ENCODE data around the gene SRPK3. TPM values are rescaled to one million over a fixed set of nuclear protein-coding genes. Genes with fewer than 3 reads are reported as not detected.

SRPK3 gene
- polyA plus RNA-seq, 1 donor (not counting 4 experiments of a cell fraction or from before 2014, with no cell fraction given) = 0.10 TPM

DNA sequence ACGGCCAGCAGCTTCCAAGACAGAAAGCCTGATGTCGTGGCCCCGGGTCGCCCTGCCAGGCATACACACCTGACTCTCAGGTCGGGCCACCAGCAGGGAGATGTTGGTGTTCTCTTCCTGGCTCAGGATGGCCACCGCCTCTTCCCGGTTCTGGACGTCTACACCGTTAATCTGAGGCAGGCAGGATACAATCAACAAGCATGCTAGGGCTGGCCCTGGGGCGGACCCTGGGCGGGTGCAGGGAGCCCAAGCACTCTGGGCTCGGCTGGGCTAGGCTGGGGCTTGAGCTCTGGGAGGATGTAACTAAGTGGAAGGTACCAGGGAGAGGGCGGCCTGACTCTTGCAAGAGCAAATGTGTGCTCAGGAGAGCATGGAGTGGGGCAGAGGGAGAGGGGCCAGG, 24.6 kb downstream of the SRPK3 start:
- no peak overlapping the region for H3K9ac ChIP-seq (ENCODE audit: control insufficient read depth, extremely low read depth, insufficient read depth, low read length)
- H3K36me3 ChIP-seq (ENCODE audit: control insufficient read depth in 2 of 2, extremely low read depth in 1 of 2, insufficient read depth in 2 of 2, low read length in 2 of 2) = no peaks in the 10 kb centered on the region
- TF ChIP-seq EZH2 (IDR thresholded peaks at IDR 0.05; ENCODE audit: low read length) = no peak
- TF ChIP-seq, protein P1, sequence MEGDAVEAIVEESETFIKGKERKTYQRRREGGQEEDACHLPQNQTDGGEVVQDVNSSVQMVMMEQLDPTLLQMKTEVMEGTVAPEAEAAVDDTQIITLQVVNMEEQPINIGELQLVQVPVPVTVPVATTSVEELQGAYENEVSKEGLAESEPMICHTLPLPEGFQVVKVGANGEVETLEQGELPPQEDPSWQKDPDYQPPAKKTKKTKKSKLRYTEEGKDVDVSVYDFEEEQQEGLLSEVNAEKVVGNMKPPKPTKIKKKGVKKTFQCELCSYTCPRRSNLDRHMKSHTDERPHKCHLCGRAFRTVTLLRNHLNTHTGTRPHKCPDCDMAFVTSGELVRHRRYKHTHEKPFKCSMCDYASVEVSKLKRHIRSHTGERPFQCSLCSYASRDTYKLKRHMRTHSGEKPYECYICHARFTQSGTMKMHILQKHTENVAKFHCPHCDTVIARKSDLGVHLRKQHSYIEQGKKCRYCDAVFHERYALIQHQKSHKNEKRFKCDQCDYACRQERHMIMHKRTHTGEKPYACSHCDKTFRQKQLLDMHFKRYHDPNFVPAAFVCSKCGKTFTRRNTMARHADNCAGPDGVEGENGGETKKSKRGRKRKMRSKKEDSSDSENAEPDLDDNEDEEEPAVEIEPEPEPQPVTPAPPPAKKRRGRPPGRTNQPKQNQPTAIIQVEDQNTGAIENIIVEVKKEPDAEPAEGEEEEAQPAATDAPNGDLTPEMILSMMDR (optimal IDR thresholded peaks at IDR 0.05 in 1 of 3, IDR thresholded peaks at IDR 0.05 in 1 of 3, conservative IDR thresholded peaks at IDR 0.05 in 1 of 3; ENCODE audit: extremely low read depth in 1 of 3, insufficient read depth in 2 of 3, low read length in 3 of 3) = no peak
- no peak overlapping the region for H3K4me2 ChIP-seq (ENCODE audit: control insufficient read depth, extremely low read depth, insufficient read depth, low read depth, low read length)
- H3K9me1 ChIP-seq (ENCODE audit: control insufficient read depth, extremely low read depth, insufficient read depth, low read length) = no peaks in the 10 kb centered on the region
- H3K4me3 ChIP-seq (ENCODE audit: control insufficient read depth in 2 of 3, extremely low read depth in 1 of 3, insufficient read depth in 2 of 3, low read depth in 1 of 3, low read length in 3 of 3) = no peak overlapping the region
- dilution Hi-C loops (cut with MboI; ENCODE audit: extremely low pct_ligation_motif_present, low sequenced_read_pairs) = no loop called here
- no peaks in the 10 kb centered on the region for H3K79me2 ChIP-seq (ENCODE audit: control insufficient read depth, insufficient read depth, low read length)
- no peak for FAIRE-seq
- H3K9me3 ChIP-seq (ENCODE audit: control insufficient read depth, low read depth, low read length) = no peaks in the 10 kb centered on the region
- no peak for DNase-seq (ENCODE audit: low read depth, low spot score)
- no peak overlapping the region for H3K27ac ChIP-seq (ENCODE audit: control insufficient read depth, insufficient read depth, low read length)
- H3K4me1 ChIP-seq (ENCODE audit: control insufficient read depth, extremely low read depth, insufficient read depth, low read length) = no peaks in the 10 kb centered on the region
- no peaks in the 10 kb centered on the region for H3K27me3 ChIP-seq (ENCODE audit: control insufficient read depth, extremely low read depth, insufficient read depth, low read length)
- no peaks in the 10 kb centered on the region for H4K20me1 ChIP-seq (ENCODE audit: control insufficient read depth, extremely low read depth, insufficient read depth, low read length)
- no peak overlapping the region for H2AFZ ChIP-seq (ENCODE audit: control insufficient read depth, low read length)

DNA sequence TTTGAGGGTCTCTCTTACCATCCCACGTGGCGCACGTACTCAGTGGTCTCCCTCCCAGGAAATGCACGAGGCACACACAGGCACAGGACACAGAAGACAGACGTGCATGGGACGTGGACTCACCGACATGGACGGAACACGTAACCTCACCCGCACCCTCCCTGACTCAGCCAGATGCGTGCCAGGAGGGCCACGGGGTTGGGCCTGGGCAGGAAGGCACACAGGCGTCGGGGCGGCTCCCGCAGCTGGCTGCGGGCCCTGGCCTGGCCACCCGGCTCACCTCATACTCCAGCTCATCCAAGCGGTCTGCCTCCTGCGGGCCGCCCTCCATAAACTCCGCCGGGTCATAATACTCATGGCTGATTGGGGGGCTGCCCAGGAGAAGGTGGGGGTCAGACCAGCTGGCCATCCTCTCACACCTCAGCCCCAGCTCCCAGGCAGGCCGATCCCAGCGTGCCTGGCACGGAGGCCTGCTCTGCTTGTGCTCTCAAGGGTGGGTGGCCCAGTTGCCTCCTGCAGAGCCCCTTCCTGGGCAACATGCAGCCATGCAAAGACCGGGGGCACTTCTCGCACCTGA, 26.2 kb downstream of the SRPK3 start:
- no peak for FAIRE-seq
- H3K79me2 ChIP-seq (ENCODE audit: control insufficient read depth, insufficient read depth, low read length) = no peaks in the 10 kb centered on the region
- no peaks in the 10 kb centered on the region for H4K20me1 ChIP-seq (ENCODE audit: control insufficient read depth, extremely low read depth, insufficient read depth, low read length)
- no peak for DNase-seq (ENCODE audit: low read depth, low spot score)
- H3K4me3 ChIP-seq (ENCODE audit: control insufficient read depth in 2 of 3, extremely low read depth in 1 of 3, insufficient read depth in 2 of 3, low read depth in 1 of 3, low read length in 3 of 3) = no peak overlapping the region
- H3K9me3 ChIP-seq (ENCODE audit: control insufficient read depth, low read depth, low read length) = no peaks in the 10 kb centered on the region
- no peaks in the 10 kb centered on the region for H3K27me3 ChIP-seq (ENCODE audit: control insufficient read depth, extremely low read depth, insufficient read depth, low read length)
- no peaks in the 10 kb centered on the region for H3K4me1 ChIP-seq (ENCODE audit: control insufficient read depth, extremely low read depth, insufficient read depth, low read length)
- no peaks in the 10 kb centered on the region for H3K36me3 ChIP-seq (ENCODE audit: control insufficient read depth in 2 of 2, extremely low read depth in 1 of 2, insufficient read depth in 2 of 2, low read length in 2 of 2)
- TF ChIP-seq, protein P1 (optimal IDR thresholded peaks at IDR 0.05 in 1 of 3, IDR thresholded peaks at IDR 0.05 in 1 of 3, conservative IDR thresholded peaks at IDR 0.05 in 1 of 3; ENCODE audit: extremely low read depth in 1 of 3, insufficient read depth in 2 of 3, low read length in 3 of 3) = no peak
- no peak for TF ChIP-seq EZH2 (IDR thresholded peaks at IDR 0.05; ENCODE audit: low read length)
- H3K9ac ChIP-seq (ENCODE audit: control insufficient read depth, extremely low read depth, insufficient read depth, low read length) = no peak overlapping the region
- H2AFZ ChIP-seq (ENCODE audit: control insufficient read depth, low read length) = no peak overlapping the region
- dilution Hi-C loops (cut with MboI; ENCODE audit: extremely low pct_ligation_motif_present, low sequenced_read_pairs) = no loop called here
- H3K4me2 ChIP-seq (ENCODE audit: control insufficient read depth, extremely low read depth, insufficient read depth, low read depth, low read length) = no peak overlapping the region
- no peak overlapping the region for H3K27ac ChIP-seq (ENCODE audit: control insufficient read depth, insufficient read depth, low read length)
- no peaks in the 10 kb centered on the region for H3K9me1 ChIP-seq (ENCODE audit: control insufficient read depth, extremely low read depth, insufficient read depth, low read length)

Measured in keratinocyte (primary cell).